H1 (cell line): Measurements from ENCODE around the gene GP5.

Experiments
- ATF3 ChIP-seq: IDR thresholded peaks from 2 replicates; pipeline ENCODE4 v1.6.1; 2011; ENCODE audit warnings: low read depth, mild to moderate bottlenecking, low read length; ENCODE audit not compliant: insufficient read depth
- BCL11A ChIP-seq, 2 experiments: IDR thresholded peaks; one replicate each; pipeline ENCODE4 v1.6.1; 2011; ENCODE audit warnings: low read depth in 2 of 2, low read length in 2 of 2, mild to moderate bottlenecking in 2 of 2
- CBX8 ChIP-seq: fragments of 300-800, 300-1000 bp; sonication (generic); IDR thresholded peaks from 2 replicates; pipeline ENCODE4 v1.7.1; 2016; ENCODE audit warnings: low read depth, low read length, borderline replicate concordance
- CTCF ChIP-seq, 3 experiments: IDR thresholded peaks; 1 replicate in 2 of 3; 2 replicates in 1 of 3; pipeline versions ENCODE4 v1.5.1 to v1.6.1; 2011; ENCODE audit warnings: low read length in 3 of 3, mild to moderate bottlenecking in 3 of 3, inconsistent platforms in 2 of 3, low read depth in 1 of 3, moderate library complexity in 1 of 3; ENCODE audit not compliant: insufficient read depth in 1 of 3; ENCODE audit errors: control extremely low read depth in 1 of 3
- EZH2 ChIP-seq: fragments of 200-600 bp; sonication (generic); IDR thresholded peaks from 2 replicates; pipeline ENCODE4 v1.7.1; 2012; ENCODE audit warnings: low read depth, mild to moderate bottlenecking, moderate library complexity, low read length, inconsistent platforms; ENCODE audit not compliant: severe bottlenecking
- GABPA ChIP-seq: IDR thresholded peaks from 2 replicates; pipeline ENCODE4 v1.6.1; 2011; ENCODE audit warnings: mild to moderate bottlenecking, low read length, moderate library complexity, borderline replicate concordance; ENCODE audit not compliant: insufficient read depth
- JUN ChIP-seq: IDR thresholded peaks from 2 replicates; pipeline ENCODE4 v1.6.1; 2011; ENCODE audit warnings: low read depth, mild to moderate bottlenecking, improper control_type of control experiment, low read length
- POLR2AphosphoS5 ChIP-seq: IDR thresholded peaks from 2 replicates; pipeline ENCODE4 v1.6.1; 2011; ENCODE audit warnings: low read depth, low read length
- RAD21 ChIP-seq, 2 experiments: IDR thresholded peaks in 1 of 2; conservative IDR thresholded peaks in 1 of 2; 2 replicates each; pipeline ENCODE4 v1.6.1; 2011; ENCODE audit warnings: low read depth in 2 of 2, low read length in 2 of 2, improper control_type of control experiment in 1 of 2, inconsistent platforms in 1 of 2, mild to moderate bottlenecking in 1 of 2, moderate library complexity in 1 of 2
- SAP30 ChIP-seq: fragments of 300-600 bp; sonication (generic); IDR thresholded peaks from 2 replicates; pipeline ENCODE4 v1.7.1; 2012; ENCODE audit warnings: low read length, moderate library complexity, mild to moderate bottlenecking, inconsistent platforms; ENCODE audit not compliant: insufficient read depth, insufficient replicate concordance

GRCh38 chr3:194364652-194365434 lies 34.2 kb downstream of the GP5 start:
- TF ChIP-seq ATF3 (no peak), CTCF (IDR thresholded peaks at IDR 0.05; ENCODE audit: control extremely low read depth in 1 of 3, insufficient read depth in 1 of 3, low read depth in 1 of 3, low read length in 3 of 3) (no peak), POLR2AphosphoS5 (no peak), SAP30 (no peak), JUN (no peak), RAD21 (IDR thresholded peaks at IDR 0.05 in 1 of 2, conservative IDR thresholded peaks at IDR 0.05 in 1 of 2; ENCODE audit: low read depth in 2 of 2, low read length in 2 of 2) (no peak), BCL11A (IDR thresholded peaks at IDR 0.05; ENCODE audit: low read depth in 2 of 2, low read length in 2 of 2) (no peak), EZH2 (no peak), GABPA (no peak), CBX8 (no peak)
